GM12892 (cell line): ENCODE data around the gene ETDC.

Source experiments
- POLR2A ChIP-seq: IDR thresholded peaks from 2 replicates; pipeline ENCODE4 v1.6.1; 2011; ENCODE audit warnings: low read depth, low read length, control low read depth
- POLR2AphosphoS5 ChIP-seq: IDR thresholded peaks from 2 replicates; pipeline ENCODE4 v1.6.1; 2011; ENCODE audit warnings: low read depth, low read length, control low read depth
- TAF1 ChIP-seq: IDR thresholded peaks from 2 replicates; pipeline ENCODE4 v1.6.1; 2011; ENCODE audit warnings: low read depth, mild to moderate bottlenecking, control low read depth, low read length, borderline replicate concordance

- no peak for TF ChIP-seq POLR2AphosphoS5
- TF ChIP-seq POLR2A = no peak
- TF ChIP-seq TAF1 = no peak
Measured at GRCh38 chrX:135302269-135302873, 6.9 kb upstream of the ETDC start.
